Measurements from ENCODE around the gene VCP. TPM values are rescaled to one million over a fixed set of nuclear protein-coding genes. Genes with fewer than 3 reads are reported as not detected.

VCP gene
- total RNA-seq, 4 donors from 2014 or later: 160 to 254 (median 186) TPM

- 79 to 84% methylated on average over 5 of the region's 11 CpGs for WGBS, 2 donors
- intact Hi-C loops (cut with DNase I): no loop called here
- no peak for DNase-seq
Measured at GRCh38 chr9:35060548-35061207, 11.7 kb downstream of the VCP start.

GRCh38 chr9:35059438-35059837 lies 13.0 kb downstream of the VCP start:
- intact Hi-C loops (cut with DNase I): no loop called here
- Histone ChIP-seq H3K4me1 (no peaks in the 10 kb centered on the region), H3K27me3 (no peaks in the 10 kb centered on the region), H3K27ac (no peak overlapping the region), H3K4me3 (no peak overlapping the region), H3K9me3 (no peaks in the 10 kb centered on the region), H3K36me3 (peaks cover 71 to 100% (median 90%) of the 10 kb centered on the region in 3 donors)
- DNase-seq: no peak
- TF ChIP-seq POLR2A (IDR thresholded peaks at IDR 0.05) (no peak), CTCF (IDR thresholded peaks at IDR 0.05) (no peak)
- 87 to 95% methylated on average over 8 to 9 of the region's 10 CpGs for WGBS, 2 donors

More at GRCh38 chr9:35060548-35061207, 11.7 kb downstream of the VCP start:
- no peak for TF ChIP-seq POLR2A (IDR thresholded peaks at IDR 0.05)
- Histone ChIP-seq H3K4me3 (no peak overlapping the region), H3K4me1 (no peaks in the 10 kb centered on the region), H3K27me3 (no peaks in the 10 kb centered on the region), H3K27ac (no peak overlapping the region), H3K36me3 (peaks cover 82 to 100% (median 98%) of the 10 kb centered on the region in 3 donors), H3K9me3 (no peaks in the 10 kb centered on the region)

- no peak for TF ChIP-seq POLR2A (IDR thresholded peaks at IDR 0.05)
- TF ChIP-seq CTCF (IDR thresholded peaks at IDR 0.05): no peak
- 95 to 96% methylated on average over 5 to 8 of the region's 8 CpGs for WGBS, 2 donors
- Histone ChIP-seq H3K9me3 (no peaks in the 10 kb centered on the region), H3K36me3 (peaks cover 53 to 100% (median 70%) of the 10 kb centered on the region in 3 donors), H3K27me3 (no peaks in the 10 kb centered on the region), H3K4me3 (no peak overlapping the region), H3K27ac (no peak overlapping the region), H3K4me1 (no peaks in the 10 kb centered on the region)
- DNase-seq: no peak
- intact Hi-C loops (cut with DNase I): no loop called here
Measured at GRCh38 chr9:35057271-35057620, 15.2 kb downstream of the VCP start.

GRCh38 chr9:35056571-35057270 lies 15.7 kb downstream of the VCP start:
- Histone ChIP-seq H3K27me3 (no peaks in the 10 kb centered on the region), H3K36me3 (peaks cover 47 to 100% (median 70%) of the 10 kb centered on the region in 3 donors), H3K9me3 (no peaks in the 10 kb centered on the region), H3K27ac (no peak overlapping the region), H3K4me1 (no peaks in the 10 kb centered on the region), H3K4me3 (no peak overlapping the region)
- TF ChIP-seq CTCF (IDR thresholded peaks at IDR 0.05) (no peak), POLR2A (IDR thresholded peaks at IDR 0.05) (no peak)
- WGBS, 2 donors: 88 to 89% methylated on average over 8 of the region's 9 CpGs
- intact Hi-C loops (cut with DNase I): no loop called here
- DNase-seq: no peak

GRCh38 chr9:35054871-35055644 lies 17.4 kb downstream of the VCP start:
- no peak overlapping the region for H3K4me3 ChIP-seq
- no peaks in the 10 kb centered on the region for H3K4me1 ChIP-seq
- no peak overlapping the region for H3K27ac ChIP-seq
- H3K9me3 ChIP-seq: no peaks in the 10 kb centered on the region
- peaks cover 32 to 98% (median 55%) of the 10 kb centered on the region in 3 donors for H3K36me3 ChIP-seq
- TF ChIP-seq POLR2A (IDR thresholded peaks at IDR 0.05): no peak
- TF ChIP-seq CTCF (IDR thresholded peaks at IDR 0.05): no peak
- no peak for DNase-seq
- WGBS, 2 donors: 94 to 96% methylated on average over 11 to 14 of the region's 14 CpGs
- intact Hi-C loops (cut with DNase I): no loop called here
- no peaks in the 10 kb centered on the region for H3K27me3 ChIP-seq
